B cell (primary cell): ENCODE data around the gene ADPRH. TPM values are rescaled to one million over a fixed set of nuclear protein-coding genes. Genes with fewer than 3 reads are reported as not detected.

Source experiments
- ATAC-seq: fragments of 200-7000 bp; cut with Tn5 transposase; one replicate; pipeline ENCODE4 v1.10.0; 2021; ENCODE audit warnings: low read depth, mild to moderate bottlenecking, moderate number of reproducible peaks, moderate library complexity
- CTCF ChIA-PET: fragments of 350-600 bp; sonication (Branson Sonifier 250); formaldehyde crosslinking; loops from one replicate; lab custom pipeline; 2021; ENCODE audit warnings: antibody characterized with exemption, inconsistent platforms; lab: Charles Lee
- POLR2A ChIA-PET: fragments of 350-600 bp; sonication (Branson Sonifier 250); formaldehyde crosslinking; loops from one replicate; lab custom pipeline; 2021; ENCODE audit warnings: antibody characterized with exemption; lab: Charles Lee
- DNase-seq: peaks from one replicate; pipeline ENCODE4 v3.0.0; 2013
- H2AFZ ChIP-seq: 2 replicates; pipeline ENCODE4 v1.6.1; 2012; ENCODE audit warnings: mild to moderate bottlenecking, low read depth, low read length; ENCODE audit not compliant: insufficient read depth, poor library complexity, severe bottlenecking
- H3K27ac ChIP-seq, 2 donors: 1 replicate in 1 of 2; 2 replicates in 1 of 2; pipeline ENCODE4 v1.5.1; 2012 to 2013; ENCODE audit warnings: low read length in 2 of 2, mild to moderate bottlenecking in 2 of 2, moderate library complexity in 1 of 2
- H3K27me3 ChIP-seq, 4 experiments: fragments of 200-600 bp in 1 of 4; sonication (generic) in 1 of 4; replicated peaks in 1 of 4; 1 replicate in 2 of 4; 2 replicates in 2 of 4; pipeline versions ENCODE4 v1.6.1 to v1.7.0; 2013 to 2016; ENCODE audit warnings: low read length in 3 of 4, mild to moderate bottlenecking in 2 of 4, mixed read lengths in 1 of 4, moderate library complexity in 1 of 4; ENCODE audit not compliant: insufficient read depth in 4 of 4, control insufficient read depth in 3 of 4; ENCODE audit errors: control extremely low read depth in 1 of 4
- H3K36me3 ChIP-seq, 2 experiments: replicated peaks in 1 of 2; 1 replicate in 1 of 2; 2 replicates in 1 of 2; pipeline versions ENCODE4 v1.6.1 to v1.7.1; 2013; ENCODE audit warnings: low read length in 1 of 2; ENCODE audit not compliant: insufficient read depth in 2 of 2, control insufficient read depth in 1 of 2; ENCODE audit errors: control extremely low read depth in 1 of 2, extremely low read depth in 1 of 2
- H3K4me1 ChIP-seq, 2 donors: fragments of 200-600 bp in 1 of 2; sonication (generic) in 1 of 2; 1 replicate in 1 of 2; 2 replicates in 1 of 2; pipeline versions ENCODE4 v1.5.1 to v1.6.1; 2013 to 2017; ENCODE audit warnings: low read length in 2 of 2; ENCODE audit not compliant: control insufficient read depth in 2 of 2, insufficient read depth in 2 of 2
- H3K4me2 ChIP-seq: replicated peaks from 2 replicates; pipeline ENCODE3; 2012; ENCODE audit warnings: mild to moderate bottlenecking, low read depth, low read length; ENCODE audit not compliant: poor library complexity, severe bottlenecking
- H3K4me3 ChIP-seq, 5 experiments: fragments of 200-600 bp in 1 of 5; sonication (generic) in 1 of 5; 1 replicate in 3 of 5; 2 replicates in 2 of 5; pipeline versions ENCODE4 v1.5.1 to v1.7.0; 2011 to 2016; ENCODE audit warnings: low read length in 4 of 5, mild to moderate bottlenecking in 4 of 5, low read depth in 2 of 5, control low read depth in 1 of 5, moderate library complexity in 1 of 5; ENCODE audit not compliant: insufficient read depth in 1 of 5; ENCODE audit errors: control extremely low read depth in 1 of 5, extremely low read depth in 1 of 5
- H3K79me2 ChIP-seq: fragments of 200-600 bp; sonication (generic); one replicate; pipeline ENCODE4 v1.6.0; 2016; ENCODE audit warnings: low read length; ENCODE audit not compliant: control insufficient read depth, insufficient read depth
- H3K9ac ChIP-seq: fragments of 200-600 bp; sonication (generic); 2 replicates; pipeline ENCODE4 v1.6.1; 2017; ENCODE audit warnings: mild to moderate bottlenecking, low read length, moderate library complexity
- H3K9me3 ChIP-seq, 3 donors: one replicate each; pipeline versions ENCODE4 v1.6.1 to v1.7.1; 2013; ENCODE audit warnings: low read length in 2 of 3; ENCODE audit not compliant: control insufficient read depth in 2 of 3, insufficient read depth in 1 of 3; ENCODE audit errors: control extremely low read depth in 1 of 3
- H4K20me1 ChIP-seq: 2 replicates; pipeline ENCODE4 v1.6.0; 2012; ENCODE audit warnings: mild to moderate bottlenecking, low read length; ENCODE audit not compliant: insufficient read depth, control insufficient read depth, poor library complexity, severe bottlenecking
- H3K27ac Mint-ChIP-seq: one replicate; pipeline ENCODE4 v1.8.0; 2021; ENCODE audit warnings: mixed read lengths
- H3K27me3 Mint-ChIP-seq: one replicate; pipeline ENCODE4 v1.8.0; 2021; ENCODE audit warnings: mixed read lengths
- H3K4me1 Mint-ChIP-seq: one replicate; pipeline ENCODE4 v1.8.0; 2021; ENCODE audit warnings: mixed read lengths
- H3K4me3 Mint-ChIP-seq: one replicate; pipeline ENCODE4 v1.8.0; 2021; ENCODE audit warnings: mixed read lengths
- H3K9me3 Mint-ChIP-seq: one replicate; pipeline ENCODE4 v1.8.0; 2022; ENCODE audit warnings: mixed read lengths; ENCODE audit not compliant: insufficient read depth
- CTCF ChIP-seq: fragments of 200-600 bp; IDR thresholded peaks from one replicate; pipeline ENCODE4 v1.8.0; 2022; ENCODE audit warnings: antibody characterized with exemption, mild to moderate bottlenecking
- EZH2 ChIP-seq: IDR thresholded peaks from 2 replicates; pipeline ENCODE4 v1.6.1; 2012; ENCODE audit warnings: borderline replicate concordance, low read depth, mild to moderate bottlenecking, moderate library complexity, low read length; ENCODE audit not compliant: insufficient read depth, poor library complexity, severe bottlenecking
- WGBS: methylation state at CpG from one replicate; pipeline ENCODE4 v1.1.5; 2013; ENCODE audit warnings: missing lambda C conversion rate; ENCODE audit not compliant: insufficient coverage; 5-methylcytosine and 5-hydroxymethylcytosine counted together
- intact Hi-C: fragments of 100-400 bp; cut with micrococcal nuclease; formaldehyde crosslinking; loops from one replicate; pipeline ENCODE4 v1.10.0; 2022
- polyA plus RNA-seq: library from polyadenylated mRNA; depleted of rRNA; stranded (reverse); fragments of >200 nt; gene quantifications from 2 replicates; pipeline ENCODE4 v1.2.3, GENCODE V29; 2012
- total RNA-seq, 2 donors: library from RNA; stranded (reverse); fragments of 120-200 nt in 1 of 2; gene quantifications; 1 replicate in 1 of 2; 2 replicates in 1 of 2; pipeline versions ENCODE4 v1.2.3 to v1.2.4, GENCODE V29; 2013 to 2022

ADPRH gene
- total and polyA plus RNA-seq, 2 donors (not counting 1 experiment from before 2014, with no cell fraction given): 10.0 to 24.5 TPM

- peaks cover 0 to 11% of the 10 kb centered on the region in 2 experiments for H3K36me3 ChIP-seq
- no peak overlapping the region for H3K27ac ChIP-seq
- ChIA-PET POLR2A (interaction anchor here (1.0 kb wide), 1 partner anchor 44 kb away, joined by 3 read pairs; no protein-coding TSS in a partner anchor), CTCF (interaction anchor here (0.7 kb wide), 1 partner anchor 16 kb away, joined by 3 read pairs; no protein-coding TSS in a partner anchor)
- no peaks in the 10 kb centered on the region for H3K79me2 ChIP-seq
- no peak overlapping the region for H3K9ac ChIP-seq
- no peaks in the 10 kb centered on the region for H3K9me3 ChIP-seq
- H3K27me3 Mint-ChIP-seq: no peaks in the 10 kb centered on the region
- TF ChIP-seq EZH2: no peak
- TF ChIP-seq CTCF: no peak
- H4K20me1 ChIP-seq: no peaks in the 10 kb centered on the region
- H3K27me3 ChIP-seq: no peaks in the 10 kb centered on the region
- H3K4me2 ChIP-seq: no peak overlapping the region
- H2AFZ ChIP-seq: no peak overlapping the region
- no peak for ATAC-seq
- peak overlapping the region; percentile 76 for H3K27ac Mint-ChIP-seq
- no peaks in the 10 kb centered on the region for H3K9me3 Mint-ChIP-seq
- no peak overlapping the region for H3K4me3 ChIP-seq
- intact Hi-C loops: loop anchor here (5.0 kb wide), 2 partner anchors 95 to 120 kb away; partner anchors contain the start of genes COX17 and TMEM39A
- WGBS: 83% methylated on average over 5 of the region's 6 CpGs
- H3K4me3 Mint-ChIP-seq: peak overlapping the region; percentile 39
- peaks cover 12 to 19% of the 10 kb centered on the region in 2 donors for H3K4me1 ChIP-seq
- H3K4me1 Mint-ChIP-seq: peaks cover 39% of the 10 kb centered on the region
- DNase-seq: peak; percentile 49
These were observed 2.9 kb downstream of the ADPRH start for GRCh38 chr3:119582178-119582577.

GRCh38 chr3:119585208-119585607 lies 5.9 kb downstream of the ADPRH start:
- no peaks in the 10 kb centered on the region for H3K27me3 Mint-ChIP-seq
- 98% methylated on average over 7 of the region's 10 CpGs for WGBS
- no peaks in the 10 kb centered on the region for H4K20me1 ChIP-seq

More at GRCh38 chr3:119585208-119585607, 5.9 kb downstream of the ADPRH start:
- H2AFZ ChIP-seq: no peak overlapping the region
- TF ChIP-seq EZH2: no peak
- no peak for TF ChIP-seq CTCF
- no peak for ATAC-seq
- Mint-ChIP-seq H3K4me3 (no peak overlapping the region), H3K27ac (peak overlapping the region; percentile 26), H3K9me3 (no peaks in the 10 kb centered on the region), H3K4me1 (peaks cover 58% of the 10 kb centered on the region)
- ChIA-PET CTCF (interaction anchor here (1.0 kb wide), 1 partner anchor 12 kb away, joined by 4 read pairs; no protein-coding TSS in a partner anchor), POLR2A (no interaction called here)
- H3K9ac ChIP-seq: no peak overlapping the region
- peaks cover 0 to 2% (median 0%) of the 10 kb centered on the region in 3 donors for H3K9me3 ChIP-seq
- no peak overlapping the region for H3K4me2 ChIP-seq
- no peak overlapping the region for H3K27ac ChIP-seq
- no peak for DNase-seq
- intact Hi-C loops: loop anchor here (5.0 kb wide), 2 partner anchors 38 to 42 kb away; no protein-coding TSS in a partner anchor
- no peaks in the 10 kb centered on the region for H3K27me3 ChIP-seq
- H3K4me3 ChIP-seq: no peak overlapping the region
- H3K79me2 ChIP-seq: no peaks in the 10 kb centered on the region
- H3K36me3 ChIP-seq: peaks cover 0 to 11% of the 10 kb centered on the region in 2 experiments
- peaks cover 30 to 33% of the 10 kb centered on the region in 2 donors for H3K4me1 ChIP-seq
